Mesendoderm (in vitro differentiated cells): ENCODE results near the gene RASGRP2.
A peak's percentile ranks its signal among the peaks of the same experiment; 100 is the strongest.

Experiments used
- DNase-seq: peaks from one replicate; pipeline ENCODE4 v3.0.0; 2013
- H2AK5ac ChIP-seq: 2 replicates; pipeline ENCODE4 v1.6.1; 2013; ENCODE audit warnings: low read length, inconsistent platforms
- H2BK120ac ChIP-seq: 2 replicates; pipeline ENCODE4 v1.6.1; 2013; ENCODE audit warnings: low read depth, mild to moderate bottlenecking, low read length, moderate library complexity, mixed read lengths
- H2BK15ac ChIP-seq: replicated peaks from 2 replicates; pipeline ENCODE4 v1.6.1; 2013; ENCODE audit warnings: low read depth, mild to moderate bottlenecking, moderate library complexity
- H2BK5ac ChIP-seq: 2 replicates; pipeline ENCODE4 v1.6.1; 2013; ENCODE audit warnings: low read length, inconsistent platforms
- H3K18ac ChIP-seq: 2 replicates; pipeline ENCODE4 v1.6.1; 2013; ENCODE audit warnings: mild to moderate bottlenecking, low read length, mixed read lengths
- H3K23ac ChIP-seq: one replicate; pipeline ENCODE4 v1.6.1; 2013; ENCODE audit warnings: low read length
- H3K27ac ChIP-seq: 2 replicates; pipeline ENCODE4 v1.5.1; 2013; ENCODE audit warnings: low read depth, mild to moderate bottlenecking, inconsistent platforms, low read length, moderate library complexity
- H3K27me3 ChIP-seq: 2 replicates; pipeline ENCODE4 v1.6.1; 2013; ENCODE audit warnings: low read length, control low read depth, mild to moderate bottlenecking, inconsistent platforms; ENCODE audit not compliant: insufficient read depth, poor library complexity
- H3K36me3 ChIP-seq: 2 replicates; pipeline ENCODE4 v1.6.1; 2013; ENCODE audit warnings: low read length, inconsistent platforms; ENCODE audit not compliant: control insufficient read depth, insufficient read depth
- H3K4ac ChIP-seq: one replicate; pipeline ENCODE4 v1.6.1; 2013; ENCODE audit warnings: low read depth, mild to moderate bottlenecking, low read length, moderate library complexity
- H3K4me1 ChIP-seq: 2 replicates; pipeline ENCODE4 v1.6.1; 2013; ENCODE audit warnings: low read depth, low read length, inconsistent platforms; ENCODE audit not compliant: control insufficient read depth
- H3K4me2 ChIP-seq: 2 replicates; pipeline ENCODE4 v1.6.1; 2013; ENCODE audit warnings: low read length
- H3K4me3 ChIP-seq: 2 replicates; pipeline ENCODE4 v1.5.1; 2013; ENCODE audit warnings: mild to moderate bottlenecking, low read length
- H3K56ac ChIP-seq: one replicate; pipeline ENCODE4 v1.6.1; 2013; ENCODE audit warnings: low read length
- H3K79me1 ChIP-seq: 2 replicates; pipeline ENCODE4 v1.6.1; 2013; ENCODE audit warnings: low read length, inconsistent platforms
- H3K79me2 ChIP-seq: 2 replicates; pipeline ENCODE4 v1.6.1; 2013; ENCODE audit warnings: mild to moderate bottlenecking, low read length; ENCODE audit not compliant: control insufficient read depth, insufficient read depth
- H3K9ac ChIP-seq: 2 replicates; pipeline ENCODE4 v1.6.1; 2013; ENCODE audit warnings: low read length, inconsistent platforms
- H4K5ac ChIP-seq: one replicate; pipeline ENCODE4 v1.6.1; 2013; ENCODE audit warnings: low read length
- H4K8ac ChIP-seq: one replicate; pipeline ENCODE4 v1.6.1; 2013; ENCODE audit warnings: low read depth, mild to moderate bottlenecking, control low read depth, low read length, moderate library complexity
- WGBS: extraction: QIAGEN DNeasy Blood & Tissue Kit; methylation state at CpG from one replicate; pipeline ENCODE4 v1.1.7; 2013; ENCODE audit warnings: low lambda C conversion rate, missing lambda C conversion rate; ENCODE audit not compliant: insufficient coverage; ENCODE audit errors: extremely low coverage; 5-methylcytosine and 5-hydroxymethylcytosine counted together

The RASGRP2 gene

DNA sequence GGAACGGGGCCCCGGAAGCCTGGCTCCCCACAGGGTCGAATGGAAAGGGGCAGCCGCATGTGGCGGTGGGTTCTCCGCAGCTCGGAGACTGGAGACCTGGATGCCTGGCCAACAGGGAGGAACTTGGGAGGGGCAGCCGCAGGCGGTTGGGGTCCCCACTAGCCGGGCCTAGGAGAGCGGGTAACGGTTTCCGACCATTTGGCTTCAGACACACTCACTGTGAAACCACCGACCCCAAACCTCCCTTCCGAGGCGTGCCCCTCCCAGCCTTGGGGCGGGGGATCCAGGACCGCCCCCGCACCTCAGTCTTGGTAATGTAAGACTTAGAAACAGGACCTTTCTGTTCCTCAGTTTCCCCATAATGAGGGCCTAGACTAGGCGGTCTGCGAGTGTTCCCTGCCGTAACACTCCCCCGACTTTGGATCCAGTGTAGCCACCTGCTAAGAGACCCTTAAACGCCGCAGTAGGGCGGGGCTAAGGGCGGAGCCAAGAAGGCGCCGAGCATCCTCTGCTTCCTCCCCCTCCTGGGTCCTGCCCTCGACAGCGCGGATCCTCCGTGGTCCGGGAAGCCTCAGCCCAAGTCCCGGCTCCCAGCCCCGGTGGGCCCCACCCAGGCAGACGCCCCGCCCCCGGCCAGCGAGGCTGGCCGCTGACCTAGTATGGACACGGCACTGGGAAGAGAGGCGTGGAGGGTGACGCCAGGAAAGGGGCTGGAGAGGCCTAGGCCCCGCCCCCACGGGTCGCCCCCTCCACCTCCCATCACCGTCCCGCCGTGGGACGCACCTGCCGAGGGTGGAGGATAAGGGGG is 1.8 kb upstream of the RASGRP2 start:
- DNase-seq, result peak; percentile 65
- Histone ChIP-seq H3K4me2 (peak overlapping the region; percentile 88), H3K18ac (peak overlapping the region; percentile 53), H2BK5ac (no peak overlapping the region), H2BK15ac (no peak overlapping the region), H3K4me3 (peak overlapping the region; percentile 22), H3K23ac (no peak overlapping the region), H2BK120ac (no peak overlapping the region), H3K4ac (no peak overlapping the region), H4K8ac (no peak overlapping the region), H3K56ac (no peak overlapping the region), H3K9ac (no peak overlapping the region), H3K79me1 (no peaks in the 10 kb centered on the region), H3K79me2 (no peaks in the 10 kb centered on the region), H3K27ac (no peak overlapping the region), H3K27me3 (peaks cover 21% of the 10 kb centered on the region), H3K4me1 (no peaks in the 10 kb centered on the region), H3K36me3 (no peaks in the 10 kb centered on the region), H4K5ac (no peak overlapping the region), H2AK5ac (no peak overlapping the region)
- no CpG with 5 or more reads among the region's 52 CpGs for WGBS

DNA sequence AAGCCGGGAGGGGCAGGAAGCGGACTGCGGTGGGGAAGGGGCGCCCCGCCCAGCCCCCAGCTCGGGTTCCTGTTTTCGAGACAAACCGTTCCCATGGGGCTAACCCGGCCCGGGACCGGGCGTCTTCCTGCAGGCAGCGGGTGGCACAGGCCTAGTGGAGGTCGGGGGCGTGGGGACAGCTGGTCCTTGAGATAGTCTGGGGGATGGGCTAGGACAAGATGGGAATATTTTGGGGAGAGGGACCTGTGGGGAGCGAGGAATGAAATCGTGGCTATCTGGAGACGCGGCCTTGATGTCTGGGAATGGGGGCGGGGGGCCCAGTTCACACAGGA is 1.2 kb upstream of the RASGRP2 start:
- Histone ChIP-seq H3K4me3 (peak overlapping the region; percentile 3), H3K27me3 (peaks cover 21% of the 10 kb centered on the region)

DNA sequence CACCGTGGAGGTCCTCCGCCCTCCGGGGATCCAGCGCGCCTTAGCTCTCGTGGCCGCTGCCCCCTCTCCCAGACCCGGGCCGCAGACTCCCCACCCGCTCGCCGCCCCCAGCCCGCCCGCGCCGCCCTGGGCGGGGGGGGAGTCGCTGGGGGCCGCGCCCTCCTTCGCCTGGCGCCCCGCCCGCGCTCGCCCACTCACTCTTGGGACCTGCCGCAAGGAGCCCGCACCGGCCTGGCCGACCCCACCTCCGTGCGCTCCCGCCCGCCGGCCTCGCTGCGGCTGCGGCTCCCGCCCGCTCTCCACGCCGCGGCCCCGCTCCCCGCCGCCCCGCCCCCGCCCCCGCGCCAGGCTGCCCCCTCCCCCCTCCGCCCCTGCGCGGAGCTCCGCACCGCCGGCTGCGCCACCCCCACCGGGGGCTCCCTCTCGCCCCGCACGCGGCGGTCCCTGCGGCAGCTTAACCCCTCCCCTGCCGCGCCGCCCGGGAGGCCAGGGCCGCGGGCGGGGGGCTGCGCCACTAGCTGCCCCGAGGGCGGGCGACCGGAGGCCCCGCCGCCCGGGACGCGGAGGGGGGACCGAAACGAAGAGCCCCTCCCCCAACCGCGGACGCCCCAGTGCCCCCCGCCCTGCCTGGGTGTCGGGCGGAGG is 724 bp upstream of the RASGRP2 start:
- DNase-seq, result no peak
- Histone ChIP-seq H3K4me1 (no peaks in the 10 kb centered on the region), H3K79me2 (no peaks in the 10 kb centered on the region), H3K23ac (no peak overlapping the region), H3K56ac (peak overlapping the region; percentile 62), H3K4ac (no peak overlapping the region), H2BK120ac (no peak overlapping the region), H3K4me3 (no peak overlapping the region), H2AK5ac (no peak overlapping the region), H3K9ac (no peak overlapping the region), H3K18ac (peak overlapping the region; percentile 53), H4K8ac (no peak overlapping the region), H4K5ac (no peak overlapping the region), H2BK5ac (no peak overlapping the region), H2BK15ac (no peak overlapping the region), H3K4me2 (peak overlapping the region; percentile 36), H3K36me3 (no peaks in the 10 kb centered on the region), H3K79me1 (no peaks in the 10 kb centered on the region), H3K27ac (no peak overlapping the region), H3K27me3 (peaks cover 21% of the 10 kb centered on the region)
- no CpG with 5 or more reads among the region's 89 CpGs for WGBS

More for the DNA sequence above, 1.2 kb upstream of the RASGRP2 start:
- H3K23ac ChIP-seq, result no peak overlapping the region
- H2BK120ac ChIP-seq, result no peak overlapping the region
- H3K9ac ChIP-seq, result peak overlapping the region; percentile 35
- no peak overlapping the region for H4K5ac ChIP-seq
- no peak overlapping the region for H4K8ac ChIP-seq
- no peak overlapping the region for H3K27ac ChIP-seq
- H3K79me1 ChIP-seq, result no peaks in the 10 kb centered on the region
- peak overlapping the region; percentile 88 for H3K4me2 ChIP-seq
- no peak overlapping the region for H3K4ac ChIP-seq
- H3K36me3 ChIP-seq, result no peaks in the 10 kb centered on the region
- no CpG with 5 or more reads among the region's 20 CpGs for WGBS
- H2BK5ac ChIP-seq, result no peak overlapping the region
- no peak overlapping the region for H2AK5ac ChIP-seq
- no peak for DNase-seq
- H3K18ac ChIP-seq, result peak overlapping the region; percentile 53
- no peaks in the 10 kb centered on the region for H3K4me1 ChIP-seq
- H2BK15ac ChIP-seq, result no peak overlapping the region
- peak overlapping the region; percentile 62 for H3K56ac ChIP-seq
- H3K79me2 ChIP-seq, result no peaks in the 10 kb centered on the region

- H2BK120ac ChIP-seq, result no peak overlapping the region
- H4K5ac ChIP-seq, result no peak overlapping the region
- no peak overlapping the region for H2BK15ac ChIP-seq
- no peak overlapping the region for H3K4me3 ChIP-seq
- H2AK5ac ChIP-seq, result no peak overlapping the region
- no peak overlapping the region for H3K23ac ChIP-seq
- no peak overlapping the region for H3K27ac ChIP-seq
- H4K8ac ChIP-seq, result no peak overlapping the region
- no CpG with 5 or more reads among the region's 58 CpGs for WGBS
- no peaks in the 10 kb centered on the region for H3K36me3 ChIP-seq
- H3K4me1 ChIP-seq, result no peaks in the 10 kb centered on the region
- no peaks in the 10 kb centered on the region for H3K79me2 ChIP-seq
- H3K4me2 ChIP-seq, result peak overlapping the region; percentile 61
- DNase-seq, result peak; percentile 45
- peak overlapping the region; percentile 70 for H3K56ac ChIP-seq
- no peak overlapping the region for H3K4ac ChIP-seq
- no peak overlapping the region for H2BK5ac ChIP-seq
- no peaks in the 10 kb centered on the region for H3K79me1 ChIP-seq
- H3K27me3 ChIP-seq, result peaks cover 21% of the 10 kb centered on the region
- H3K18ac ChIP-seq, result no peak overlapping the region
- H3K9ac ChIP-seq, result peak overlapping the region; percentile 42
Measured at GRCh38 chr11:64742889-64743590, 902 bp downstream of the RASGRP2 start.

DNA sequence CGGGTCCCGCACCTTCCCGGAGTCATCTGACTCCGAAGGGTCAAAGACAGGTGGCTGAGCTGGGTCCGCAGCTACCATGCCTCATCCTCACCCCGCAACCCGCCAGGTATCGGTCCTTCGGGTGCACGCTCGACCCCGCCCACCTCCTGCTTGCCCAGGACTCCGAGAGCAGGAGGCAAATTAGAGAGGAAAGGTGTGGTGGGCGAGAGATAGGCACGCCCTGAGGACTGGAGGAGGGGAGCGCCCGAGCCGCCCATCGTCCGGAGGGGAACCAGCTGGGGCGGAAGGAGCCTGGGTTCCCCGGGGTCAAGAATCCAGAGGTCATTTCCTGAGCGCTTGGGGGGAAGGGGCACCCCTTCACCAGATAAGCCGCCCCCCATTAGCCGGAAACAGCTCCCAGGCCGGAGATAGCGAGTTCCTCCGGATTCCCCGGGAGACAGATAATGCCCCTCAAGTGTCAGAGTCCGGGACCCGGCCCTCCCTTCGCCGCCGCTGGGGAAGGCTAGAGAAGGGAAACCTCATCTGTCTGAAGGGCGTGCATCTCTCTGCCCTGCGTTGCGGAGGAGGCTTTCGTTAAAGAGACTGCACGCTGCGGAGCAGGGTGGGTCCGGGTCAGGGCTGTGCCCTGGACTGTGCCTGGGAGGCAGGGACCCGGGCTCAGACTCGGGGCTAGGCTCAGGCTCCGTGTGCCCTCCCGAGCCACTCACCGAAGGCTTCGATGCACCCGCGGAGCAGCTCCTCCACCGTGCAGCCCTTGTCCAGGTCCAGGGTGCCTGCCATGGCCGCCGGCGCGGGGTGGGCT is 1.7 kb downstream of the RASGRP2 start:
- no peak overlapping the region for H2AK5ac ChIP-seq
- H3K4ac ChIP-seq, result no peak overlapping the region
- no CpG with 5 or more reads among the region's 54 CpGs for WGBS
- no peaks in the 10 kb centered on the region for H3K4me1 ChIP-seq
- no peak overlapping the region for H4K5ac ChIP-seq
- H2BK15ac ChIP-seq, result no peak overlapping the region
- peak overlapping the region; percentile 61 for H3K4me2 ChIP-seq
- peak overlapping the region; percentile 42 for H3K9ac ChIP-seq
- H3K79me1 ChIP-seq, result no peaks in the 10 kb centered on the region
- H3K23ac ChIP-seq, result no peak overlapping the region
- H2BK120ac ChIP-seq, result no peak overlapping the region
- peaks cover 21% of the 10 kb centered on the region for H3K27me3 ChIP-seq
- no peaks in the 10 kb centered on the region for H3K79me2 ChIP-seq
- H3K56ac ChIP-seq, result peak overlapping the region; percentile 70
- no peak overlapping the region for H2BK5ac ChIP-seq
- no peaks in the 10 kb centered on the region for H3K36me3 ChIP-seq
- H3K27ac ChIP-seq, result no peak overlapping the region
- DNase-seq, result peak; percentile 32
- H3K4me3 ChIP-seq, result no peak overlapping the region
- H4K8ac ChIP-seq, result no peak overlapping the region
- no peak overlapping the region for H3K18ac ChIP-seq
